SK-N-SH (cell line): Measurements from ENCODE around the gene PDK1. TPM values are rescaled to one million over a fixed set of nuclear protein-coding genes. Genes with fewer than 3 reads are reported as not detected.

Experiments used
- CTCF ChIA-PET: fragments of 300-600, 350-600 bp; formaldehyde crosslinking; extraction: SDS; loops from one replicate; lab custom pipeline; 2021; lab: Yijun Ruan, JAX
- POLR2A ChIA-PET: fragments of 350-600 bp; sonication (Branson Sonifier 250); formaldehyde crosslinking; extraction: SDS; loops from one replicate; lab custom pipeline; 2020; ENCODE audit warnings: antibody characterized with exemption, inconsistent platforms; lab: Yijun Ruan, JAX
- DNase-seq: peaks from one replicate; pipeline ENCODE4 v3.0.0; 2012
- H2AFZ ChIP-seq: fragments of 200-600 bp; sonication (generic); 2 replicates; pipeline ENCODE4 v1.8.1; 2016; ENCODE audit warnings: antibody characterized with exemption, mild to moderate bottlenecking, low read depth
- H3F3A ChIP-seq: fragments of 200-600 bp; sonication (generic); replicated peaks from 2 replicates; pipeline ENCODE3; 2016; ENCODE audit warnings: antibody characterized with exemption, mild to moderate bottlenecking; ENCODE audit not compliant: insufficient read depth
- H3K27ac ChIP-seq, 2 experiments: fragments of 200-500 bp in 1 of 2; fragments of 200-600 bp in 1 of 2; sonication (Bioruptor generic) in 1 of 2; sonication (generic), shearing (Covaris generic) in 1 of 2; 2 replicates each; pipeline versions ENCODE4 v1.5.1 to v1.6.1; 2014 to 2016; ENCODE audit warnings: low read depth in 2 of 2, inconsistent platforms in 1 of 2, low read length in 1 of 2, mild to moderate bottlenecking in 1 of 2, mixed read lengths in 1 of 2
- H3K27me3 ChIP-seq: fragments of 200-600 bp; sonication (generic), shearing (Covaris generic); 2 replicates; pipeline ENCODE4 v1.6.1; 2016; ENCODE audit warnings: mixed run types; ENCODE audit not compliant: insufficient read depth
- H3K36me3 ChIP-seq, 2 experiments: fragments of 200-500 bp in 1 of 2; fragments of 200-600 bp in 1 of 2; sonication (Bioruptor generic) in 1 of 2; sonication (generic) in 1 of 2; replicated peaks in 1 of 2; 2 replicates each; pipeline versions ENCODE3 to v1.5.1; 2014 to 2016; ENCODE audit warnings: low read length in 1 of 2, mild to moderate bottlenecking in 1 of 2; ENCODE audit not compliant: insufficient read depth in 2 of 2, control insufficient read depth in 1 of 2
- H3K4me1 ChIP-seq, 2 experiments: fragments of 200-500 bp in 1 of 2; fragments of 200-600 bp in 1 of 2; sonication (Bioruptor generic) in 1 of 2; sonication (generic), shearing (Covaris generic) in 1 of 2; 2 replicates each; pipeline versions ENCODE4 v1.5.1 to v1.6.1; 2014 to 2016; ENCODE audit warnings: low read depth in 1 of 2, low read length in 1 of 2, mixed run types in 1 of 2; ENCODE audit not compliant: insufficient read depth in 2 of 2, control insufficient read depth in 1 of 2
- H3K4me2 ChIP-seq: fragments of 200-600 bp; sonication (generic), shearing (Covaris generic); 2 replicates; pipeline ENCODE4 v1.6.1; 2017; ENCODE audit warnings: mixed run types
- H3K4me3 ChIP-seq, 2 experiments: fragments of 200-500 bp in 1 of 2; fragments of 200-600 bp in 1 of 2; sonication (Bioruptor generic) in 1 of 2; sonication (generic), shearing (Covaris generic) in 1 of 2; 2 replicates each; pipeline versions ENCODE4 v1.5.1 to v1.8.1; 2014 to 2016; ENCODE audit warnings: low read depth in 2 of 2, inconsistent platforms in 1 of 2, low read length in 1 of 2, mild to moderate bottlenecking in 1 of 2, mixed read lengths in 1 of 2, moderate library complexity in 1 of 2
- H3K79me2 ChIP-seq: fragments of 200-600 bp; sonication (generic); 2 replicates; pipeline ENCODE4 v1.8.1; 2017; ENCODE audit warnings: mild to moderate bottlenecking; ENCODE audit not compliant: insufficient read depth
- H3K9ac ChIP-seq: fragments of 200-600 bp; sonication (generic); 2 replicates; pipeline ENCODE4 v1.6.1; 2017; ENCODE audit warnings: mixed run types
- H3K9me2 ChIP-seq: fragments of 200-600 bp; sonication (generic); 2 replicates; pipeline ENCODE4 v1.6.1; 2017; ENCODE audit warnings: mixed run types
- H3K9me3 ChIP-seq: fragments of 200-600 bp; sonication (generic); 2 replicates; pipeline ENCODE4 v1.6.1; 2017; ENCODE audit warnings: mixed run types, mild to moderate bottlenecking, moderate library complexity
- H4K20me1 ChIP-seq: fragments of 200-600 bp; sonication (generic); 2 replicates; pipeline ENCODE4 v1.6.1; 2017; ENCODE audit warnings: mild to moderate bottlenecking, mixed run types; ENCODE audit not compliant: insufficient read depth
- CHD2 ChIP-seq: fragments of 150-350 bp; IDR thresholded peaks from 2 replicates; pipeline ENCODE4 v1.6.1; 2018; ENCODE audit warnings: low read length; ENCODE audit not compliant: partially characterized antibody
- EZH2phosphoT487 ChIP-seq: fragments of 200-600 bp; sonication (generic); IDR thresholded peaks from 2 replicates; pipeline ENCODE4 v1.6.1; 2017; ENCODE audit warnings: low read depth, mixed run types, mild to moderate bottlenecking, antibody characterized with exemption, moderate library complexity, borderline replicate concordance
- FOXM1 ChIP-seq: IDR thresholded peaks from 2 replicates; pipeline ENCODE4 v1.4.0; 2012; ENCODE audit warnings: low read depth, mild to moderate bottlenecking
- GABPA ChIP-seq: IDR thresholded peaks from 2 replicates; pipeline ENCODE4 v1.4.0; 2012; ENCODE audit warnings: low read depth, mild to moderate bottlenecking
- GATA2 ChIP-seq: sonication (generic); formaldehyde crosslinking; IDR thresholded peaks from 2 replicates; pipeline ENCODE4 v1.5.0; 2020; ENCODE audit warnings: mild to moderate bottlenecking, missing genetic modification reagents
- NFIC ChIP-seq: IDR thresholded peaks from 2 replicates; pipeline ENCODE4 v1.4.0; 2012; ENCODE audit warnings: borderline replicate concordance
- PBX3 ChIP-seq: IDR thresholded peaks from 2 replicates; pipeline ENCODE4; 2012
- POLR2AphosphoS5 ChIP-seq: IDR thresholded peaks from 2 replicates; pipeline ENCODE4 v1.6.1; 2012; ENCODE audit warnings: low read depth, low read length
- RAD21 ChIP-seq: IDR thresholded peaks from 2 replicates; pipeline ENCODE4 v1.6.1; 2012; ENCODE audit warnings: mild to moderate bottlenecking, low read length
- RFX5 ChIP-seq: IDR thresholded peaks from 2 replicates; pipeline ENCODE4 v1.6.1; 2012; ENCODE audit warnings: mild to moderate bottlenecking, improper control_type of control experiment, low read length
- RXRA ChIP-seq: IDR thresholded peaks from 2 replicates; pipeline ENCODE4 v1.4.0; 2012; ENCODE audit warnings: low read depth, mild to moderate bottlenecking, borderline replicate concordance
- SIN3A ChIP-seq: IDR thresholded peaks from 2 replicates; pipeline ENCODE4 v1.6.1; 2012; ENCODE audit warnings: low read depth, mild to moderate bottlenecking, low read length, moderate library complexity, borderline replicate concordance
- SMC3 ChIP-seq: IDR thresholded peaks from 2 replicates; pipeline ENCODE4 v1.6.1; 2012; ENCODE audit warnings: low read depth, low read length, improper control_type of control experiment
- TEAD4 ChIP-seq: IDR thresholded peaks from 2 replicates; pipeline ENCODE4 v1.4.0; 2012; ENCODE audit warnings: mild to moderate bottlenecking, borderline replicate concordance; ENCODE audit not compliant: insufficient read depth
- USF2 ChIP-seq: fragments of 150-350 bp; IDR thresholded peaks from 2 replicates; pipeline ENCODE4 v1.6.1; 2017; ENCODE audit warnings: antibody characterized with exemption, low read length, low read depth, borderline replicate concordance
- YY1 ChIP-seq: IDR thresholded peaks from 2 replicates; pipeline ENCODE4 v1.4.0; 2012; ENCODE audit warnings: low read depth, mild to moderate bottlenecking
- WGBS: methylation state at CpG from one replicate; pipeline ENCODE4 v1.1.6; 2017; ENCODE audit warnings: low lambda C conversion rate; 5-methylcytosine and 5-hydroxymethylcytosine counted together
- polyA plus RNA-seq, 3 experiments: library from polyadenylated mRNA; depleted of rRNA; stranded (reverse); fragments of >200 nt; gene quantifications; 2 replicates each; pipeline ENCODE4 v1.2.3, GENCODE V29; 2012
- TF ChIP-seq, protein P1 (sequence below): IDR thresholded peaks from 2 replicates; pipeline ENCODE4 v1.4.0; 2012; ENCODE audit warnings: low read depth
- TF ChIP-seq, protein P2 (sequence below): fragments of 200-600 bp; sonication (generic); IDR thresholded peaks from 2 replicates; pipeline ENCODE4 v1.6.1; 2017; ENCODE audit warnings: antibody characterized with exemption, mild to moderate bottlenecking, moderate library complexity
- TF ChIP-seq, protein P3 (sequence below): IDR thresholded peaks from 2 replicates; pipeline ENCODE4 v1.4.0; 2012; ENCODE audit warnings: low read depth, borderline replicate concordance

The PDK1 gene
- polyA plus RNA-seq, 1 of the 3 experiments (the other 2 are of a cell fraction) = 5.3 TPM

DNA sequence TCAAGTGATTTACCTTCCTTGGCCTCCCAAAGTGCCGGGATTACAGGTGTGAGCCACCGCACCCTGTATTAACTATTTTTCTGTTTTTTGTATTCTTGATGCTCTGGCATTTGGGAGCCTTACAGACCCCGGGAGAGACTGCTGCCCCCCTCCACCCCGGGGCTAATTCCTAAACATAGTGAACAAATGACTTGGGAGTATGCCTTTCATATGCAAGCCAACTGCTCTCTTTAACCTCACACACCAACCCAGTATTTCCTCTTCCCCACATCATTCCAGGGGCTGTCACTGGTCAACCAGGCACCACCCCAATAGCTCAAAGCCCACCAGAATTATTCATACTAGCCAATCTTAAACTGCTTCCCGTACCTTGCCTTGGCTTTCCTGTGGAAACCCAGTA, 79.7 kb downstream of the PDK1 start:
- Histone ChIP-seq H3K9me2 (no peaks in the 10 kb centered on the region), H3K4me3 (no peak overlapping the region), H4K20me1 (no peaks in the 10 kb centered on the region), H3K9me3 (no peaks in the 10 kb centered on the region), H3K4me1 (no peaks in the 10 kb centered on the region), H3K27ac (no peak overlapping the region), H3K36me3 (no peaks in the 10 kb centered on the region), H3K9ac (no peak overlapping the region), H3K4me2 (no peak overlapping the region), H3K27me3 (no peaks in the 10 kb centered on the region), H3F3A (no peaks in the 10 kb centered on the region), H2AFZ (no peak overlapping the region), H3K79me2 (no peaks in the 10 kb centered on the region)
- ChIA-PET POLR2A (no interaction called here), CTCF (no interaction called here)
- TF ChIP-seq, protein P1, sequence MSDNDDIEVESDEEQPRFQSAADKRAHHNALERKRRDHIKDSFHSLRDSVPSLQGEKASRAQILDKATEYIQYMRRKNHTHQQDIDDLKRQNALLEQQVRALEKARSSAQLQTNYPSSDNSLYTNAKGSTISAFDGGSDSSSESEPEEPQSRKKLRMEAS = no peak
- TF ChIP-seq NFIC (no peak), USF2 (no peak), GABPA (no peak), RFX5 (no peak), RXRA (no peak)
- no peak for DNase-seq
- 83% methylated on average over 5 of the region's 5 CpGs for WGBS

DNA sequence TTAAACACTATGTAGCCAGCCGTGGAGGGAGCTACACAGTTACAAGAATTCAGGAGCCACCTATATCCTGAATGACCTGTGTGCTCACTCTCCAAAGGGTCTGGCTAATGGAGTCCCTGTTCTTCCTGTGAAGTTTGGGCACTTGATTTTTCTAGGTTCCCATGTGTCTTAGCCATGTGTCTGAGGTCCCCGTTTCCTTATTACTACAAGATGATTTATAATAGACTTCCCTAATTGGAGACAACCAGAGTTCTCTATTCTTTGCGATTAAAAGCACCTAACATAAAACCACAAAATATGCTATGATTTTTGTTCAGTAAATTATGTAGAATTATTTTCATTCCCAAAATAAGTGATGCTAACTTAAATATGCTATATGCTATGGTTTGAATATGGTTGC, 83.4 kb downstream of the PDK1 start:
- TF ChIP-seq RAD21 (no peak), YY1 (no peak), POLR2AphosphoS5 (no peak), GATA2 (CRISPR knock-in tag) (no peak), SMC3 (no peak), GABPA (no peak), RXRA (no peak), EZH2phosphoT487 (no peak), PBX3 (no peak), CHD2 (no peak), SIN3A (no peak), FOXM1 (no peak), RFX5 (no peak), USF2 (no peak), TEAD4 (no peak)
- TF ChIP-seq, protein P1 = no peak
- TF ChIP-seq, protein P2, sequence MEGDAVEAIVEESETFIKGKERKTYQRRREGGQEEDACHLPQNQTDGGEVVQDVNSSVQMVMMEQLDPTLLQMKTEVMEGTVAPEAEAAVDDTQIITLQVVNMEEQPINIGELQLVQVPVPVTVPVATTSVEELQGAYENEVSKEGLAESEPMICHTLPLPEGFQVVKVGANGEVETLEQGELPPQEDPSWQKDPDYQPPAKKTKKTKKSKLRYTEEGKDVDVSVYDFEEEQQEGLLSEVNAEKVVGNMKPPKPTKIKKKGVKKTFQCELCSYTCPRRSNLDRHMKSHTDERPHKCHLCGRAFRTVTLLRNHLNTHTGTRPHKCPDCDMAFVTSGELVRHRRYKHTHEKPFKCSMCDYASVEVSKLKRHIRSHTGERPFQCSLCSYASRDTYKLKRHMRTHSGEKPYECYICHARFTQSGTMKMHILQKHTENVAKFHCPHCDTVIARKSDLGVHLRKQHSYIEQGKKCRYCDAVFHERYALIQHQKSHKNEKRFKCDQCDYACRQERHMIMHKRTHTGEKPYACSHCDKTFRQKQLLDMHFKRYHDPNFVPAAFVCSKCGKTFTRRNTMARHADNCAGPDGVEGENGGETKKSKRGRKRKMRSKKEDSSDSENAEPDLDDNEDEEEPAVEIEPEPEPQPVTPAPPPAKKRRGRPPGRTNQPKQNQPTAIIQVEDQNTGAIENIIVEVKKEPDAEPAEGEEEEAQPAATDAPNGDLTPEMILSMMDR = no peak
- TF ChIP-seq, protein P3, sequence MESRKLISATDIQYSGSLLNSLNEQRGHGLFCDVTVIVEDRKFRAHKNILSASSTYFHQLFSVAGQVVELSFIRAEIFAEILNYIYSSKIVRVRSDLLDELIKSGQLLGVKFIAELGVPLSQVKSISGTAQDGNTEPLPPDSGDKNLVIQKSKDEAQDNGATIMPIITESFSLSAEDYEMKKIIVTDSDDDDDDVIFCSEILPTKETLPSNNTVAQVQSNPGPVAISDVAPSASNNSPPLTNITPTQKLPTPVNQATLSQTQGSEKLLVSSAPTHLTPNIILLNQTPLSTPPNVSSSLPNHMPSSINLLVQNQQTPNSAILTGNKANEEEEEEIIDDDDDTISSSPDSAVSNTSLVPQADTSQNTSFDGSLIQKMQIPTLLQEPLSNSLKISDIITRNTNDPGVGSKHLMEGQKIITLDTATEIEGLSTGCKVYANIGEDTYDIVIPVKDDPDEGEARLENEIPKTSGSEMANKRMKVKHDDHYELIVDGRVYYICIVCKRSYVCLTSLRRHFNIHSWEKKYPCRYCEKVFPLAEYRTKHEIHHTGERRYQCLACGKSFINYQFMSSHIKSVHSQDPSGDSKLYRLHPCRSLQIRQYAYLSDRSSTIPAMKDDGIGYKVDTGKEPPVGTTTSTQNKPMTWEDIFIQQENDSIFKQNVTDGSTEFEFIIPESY = no peak
- DNase-seq = no peak
- CTCF ChIA-PET = no interaction called here
- H3K9ac ChIP-seq = no peak overlapping the region
- no peaks in the 10 kb centered on the region for H3K79me2 ChIP-seq
- no peak overlapping the region for H3K27ac ChIP-seq
- H3F3A ChIP-seq = no peaks in the 10 kb centered on the region
- no peaks in the 10 kb centered on the region; a peak in 1 of 4 replicates for H3K4me1 ChIP-seq
- WGBS = 87% methylated on average over 3 of the region's 3 CpGs
- H3K27me3 ChIP-seq = no peaks in the 10 kb centered on the region
- H3K9me2 ChIP-seq = no peaks in the 10 kb centered on the region
- no peaks in the 10 kb centered on the region for H3K36me3 ChIP-seq
- H3K4me3 ChIP-seq = no peak overlapping the region
- no peak overlapping the region for H2AFZ ChIP-seq
- H4K20me1 ChIP-seq = no peaks in the 10 kb centered on the region
- no peak overlapping the region for H3K4me2 ChIP-seq
- POLR2A ChIA-PET = no interaction called here
- H3K9me3 ChIP-seq = no peaks in the 10 kb centered on the region
